ENCODE results near the gene MB21D2. TPM values are rescaled to one million over a fixed set of nuclear protein-coding genes. Genes with fewer than 3 reads are reported as not detected.

MB21D2 gene
- total and polyA plus RNA-seq, 12 donors = 1.4 to 16.8 (median 5.8) TPM

DNA sequence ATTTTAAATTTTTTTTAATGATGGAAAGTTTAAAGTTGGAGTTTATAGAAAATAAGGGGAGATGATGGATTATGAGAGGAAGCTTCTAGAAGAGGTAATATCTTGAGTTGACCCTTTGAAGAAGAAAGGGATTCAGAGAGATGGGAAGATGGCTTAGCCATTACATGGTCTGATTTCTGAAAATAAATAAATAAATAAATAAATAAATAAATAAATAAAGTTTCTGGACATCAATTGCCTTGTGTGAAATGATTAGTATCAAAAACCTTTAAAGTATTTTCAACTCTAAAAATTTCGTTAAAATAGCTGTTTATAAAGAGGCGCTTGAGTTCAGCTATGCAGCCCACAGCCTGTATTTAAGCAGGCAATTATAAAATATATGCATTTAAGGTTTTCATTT lies 93.3 kb downstream of the MB21D2 start:
- Histone ChIP-seq H3K36me3 (replicated peaks in 1 of 2) (no peaks in the 10 kb centered on the region), H3K4me3 (no peak overlapping the region), H3K27me3 (no peaks in the 10 kb centered on the region), H3K27ac (no peak overlapping the region), H3K4me1 (replicated peaks in 1 of 2) (peaks cover 0 to 10% of the 10 kb centered on the region in 2 donors), H3K9me3 (replicated peaks in 1 of 3) (no peaks in the 10 kb centered on the region)
- no peak for DNase-seq
- TF ChIP-seq POLR2A (IDR thresholded peaks at IDR 0.05) = no peak
- TF ChIP-seq, protein P1, sequence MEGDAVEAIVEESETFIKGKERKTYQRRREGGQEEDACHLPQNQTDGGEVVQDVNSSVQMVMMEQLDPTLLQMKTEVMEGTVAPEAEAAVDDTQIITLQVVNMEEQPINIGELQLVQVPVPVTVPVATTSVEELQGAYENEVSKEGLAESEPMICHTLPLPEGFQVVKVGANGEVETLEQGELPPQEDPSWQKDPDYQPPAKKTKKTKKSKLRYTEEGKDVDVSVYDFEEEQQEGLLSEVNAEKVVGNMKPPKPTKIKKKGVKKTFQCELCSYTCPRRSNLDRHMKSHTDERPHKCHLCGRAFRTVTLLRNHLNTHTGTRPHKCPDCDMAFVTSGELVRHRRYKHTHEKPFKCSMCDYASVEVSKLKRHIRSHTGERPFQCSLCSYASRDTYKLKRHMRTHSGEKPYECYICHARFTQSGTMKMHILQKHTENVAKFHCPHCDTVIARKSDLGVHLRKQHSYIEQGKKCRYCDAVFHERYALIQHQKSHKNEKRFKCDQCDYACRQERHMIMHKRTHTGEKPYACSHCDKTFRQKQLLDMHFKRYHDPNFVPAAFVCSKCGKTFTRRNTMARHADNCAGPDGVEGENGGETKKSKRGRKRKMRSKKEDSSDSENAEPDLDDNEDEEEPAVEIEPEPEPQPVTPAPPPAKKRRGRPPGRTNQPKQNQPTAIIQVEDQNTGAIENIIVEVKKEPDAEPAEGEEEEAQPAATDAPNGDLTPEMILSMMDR (IDR thresholded peaks at IDR 0.05) = no peak
- 92 to 97% (median 95%) methylated on average over 2 of the region's 2 CpGs for WGBS, 4 donors
- intact Hi-C loops (cut with DNase I) = no loop called here

- H3K4me1 ChIP-seq (replicated peaks in 1 of 2) = peaks cover 0 to 9% of the 10 kb centered on the region in 2 donors
- intact Hi-C loops (cut with DNase I) = no loop called here
- 94 to 100% (median 98%) methylated on average over 2 of the region's 2 CpGs for WGBS, 4 donors
These were observed 96.5 kb downstream of the MB21D2 start for GRCh38 chr3:192821161-192821560.

GRCh38 chr3:192820161-192820560 lies 97.5 kb downstream of the MB21D2 start:
- Histone ChIP-seq H3K9me3 (replicated peaks in 1 of 3) (no peaks in the 10 kb centered on the region), H3K4me1 (replicated peaks in 1 of 2) (no peaks in the 10 kb centered on the region), H3K4me3 (no peak overlapping the region), H3K27me3 (no peaks in the 10 kb centered on the region), H3K36me3 (replicated peaks in 1 of 2) (no peaks in the 10 kb centered on the region), H3K27ac (no peak overlapping the region)
- no peak for DNase-seq
- TF ChIP-seq, protein P1 (IDR thresholded peaks at IDR 0.05) = no peak
- no peak for TF ChIP-seq POLR2A (IDR thresholded peaks at IDR 0.05)
- 81 to 93% (median 89%) methylated on average over 5 of the region's 5 CpGs for WGBS, 4 donors
- intact Hi-C loops (cut with DNase I) = no loop called here

More at GRCh38 chr3:192821161-192821560, 96.5 kb downstream of the MB21D2 start:
- TF ChIP-seq, protein P1 (IDR thresholded peaks at IDR 0.05) = no peak
- TF ChIP-seq POLR2A (IDR thresholded peaks at IDR 0.05) = no peak
- Histone ChIP-seq H3K27ac (no peak overlapping the region), H3K27me3 (no peaks in the 10 kb centered on the region), H3K36me3 (replicated peaks in 1 of 2) (no peaks in the 10 kb centered on the region), H3K9me3 (replicated peaks in 1 of 3) (no peaks in the 10 kb centered on the region), H3K4me3 (no peak overlapping the region)
- no peak for DNase-seq

DNA sequence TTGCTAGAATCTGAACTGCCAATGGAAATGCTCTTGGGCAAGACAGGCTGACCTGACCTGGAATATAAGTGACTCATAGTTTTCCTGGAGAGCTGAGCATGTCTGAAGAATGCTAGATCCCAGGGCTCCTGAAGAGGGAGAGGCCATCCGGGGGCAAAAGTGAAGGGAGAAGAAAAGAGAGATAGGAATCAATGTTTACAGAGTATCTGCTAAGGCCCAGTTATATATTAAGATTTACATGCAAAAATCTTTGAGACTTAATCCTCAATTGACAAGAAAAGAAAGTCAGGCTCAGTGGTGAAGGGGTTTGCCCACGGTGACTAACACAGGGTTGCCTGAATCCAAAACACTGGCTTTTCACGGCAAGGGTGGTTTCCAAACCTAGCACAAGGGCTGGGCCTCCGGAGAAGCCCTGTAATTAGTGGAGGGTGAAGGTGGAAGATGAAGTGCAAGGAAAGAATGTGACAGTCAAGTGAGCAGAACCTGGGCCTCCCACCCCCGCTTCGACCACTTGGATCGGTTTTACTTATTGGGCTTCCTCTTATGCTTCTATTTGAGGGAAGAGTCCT lies 98.6 kb downstream of the MB21D2 start:
- H3K9me3 ChIP-seq (replicated peaks in 1 of 3) = no peaks in the 10 kb centered on the region
- no peaks in the 10 kb centered on the region for H3K4me1 ChIP-seq (replicated peaks in 1 of 2)
- intact Hi-C loops (cut with DNase I) = loop anchor here in 1 of 2 donors (5.0 to 10.0 kb wide), 4 partner anchors 98 to 753 kb away; partner anchors contain the start of gene MB21D2
- H3K27me3 ChIP-seq = no peaks in the 10 kb centered on the region
- 52 to 64% (median 62%) methylated on average over 7 of the region's 7 CpGs for WGBS, 4 donors
- no peaks in the 10 kb centered on the region for H3K36me3 ChIP-seq (replicated peaks in 1 of 2)
- H3K27ac ChIP-seq = peak overlapping the region in 1 of 5 donors; percentile 24
- TF ChIP-seq POLR2A (IDR thresholded peaks at IDR 0.05) = no peak
- TF ChIP-seq, protein P1 (IDR thresholded peaks at IDR 0.05) = peak in 1 of 6 experiments; percentile 4
- peak in 6 of 7 donors; percentile 37 to 66 (median 56) for DNase-seq
- H3K4me3 ChIP-seq = no peak overlapping the region

Measured in adrenal gland (tissue), 12 donors.